HCT116 (cell line): ENCODE data around the gene TLL2. TPM values are rescaled to one million over a fixed set of nuclear protein-coding genes. Genes with fewer than 3 reads are reported as not detected.

Experiments
- ATAC-seq: fragments of 200-7000 bp; cut with Tn5 transposase; 2 replicates; pipeline ENCODE4 v1.9.1; 2020; ENCODE audit warnings: mild to moderate bottlenecking, moderate library complexity
- BruUV-seq: library from RNA; stranded (reverse); fragments of 400-500 nt; replicated peaks from 2 replicates; lab custom pipeline; 2021; lab: Mats Ljungman, UMichigan
- CTCF ChIA-PET: fragments of 300-600 bp; sonication (Branson Sonifier 250); formaldehyde crosslinking; loops from one replicate; lab custom pipeline; 2021; ENCODE audit warnings: antibody characterized with exemption; lab: Charles Lee
- POLR2A ChIA-PET: fragments of 300-600, 350-600 bp; sonication (Branson Sonifier 250); formaldehyde crosslinking; loops from one replicate; lab custom pipeline; 2021; ENCODE audit warnings: antibody characterized with exemption; lab: Charles Lee
- RAD21 ChIA-PET, 2 experiments: fragments of 300-600 bp; sonication (Branson Sonifier 250); formaldehyde crosslinking; loops; one replicate each; lab custom pipeline; 2023; ENCODE audit warnings: low total read pairs in 2 of 2; ENCODE audit not compliant: uncharacterized antibody in 2 of 2, unreplicated experiment in 2 of 2, low non-redundant PET in 1 of 2; lab: Charles Lee
- DNase-seq: peaks from one replicate; pipeline ENCODE4 v3.0.0-alpha.2; 2010; ENCODE audit warnings: low read depth, low spot score
- H2AFZ ChIP-seq: fragments of 200-600 bp; shearing (Covaris generic), sonication (generic); 2 replicates; pipeline ENCODE4 v1.6.1; 2017; ENCODE audit warnings: low read depth, mixed run types, mixed read lengths, antibody characterized with exemption, low read length; ENCODE audit not compliant: poor library complexity, severe bottlenecking
- H3K27ac ChIP-seq: 2 replicates; pipeline ENCODE4 v1.5.1; 2012; ENCODE audit warnings: low read depth, low read length
- H3K27me3 ChIP-seq: fragments of 200-600 bp; sonication (generic); 2 replicates; pipeline ENCODE4 v1.6.1; 2016; ENCODE audit warnings: mixed run types, low read length, mixed read lengths; ENCODE audit not compliant: insufficient read depth
- H3K36me3 ChIP-seq, 2 experiments: fragments of 200-500 bp in 1 of 2; fragments of 200-600 bp in 1 of 2; sonication (Bioruptor generic) in 1 of 2; sonication (generic) in 1 of 2; 2 replicates each; pipeline versions ENCODE4 v1.5.1 to v1.6.1; 2014 to 2016; ENCODE audit warnings: low read length in 2 of 2, inconsistent platforms in 1 of 2, mixed read lengths in 1 of 2, mixed run types in 1 of 2; ENCODE audit not compliant: insufficient read depth in 2 of 2, control insufficient read depth in 1 of 2
- H3K4me1 ChIP-seq, 2 experiments: fragments of 200-600 bp in 1 of 2; sonication (generic) in 1 of 2; 2 replicates each; pipeline versions ENCODE4 v1.5.1 to v1.6.1; 2012 to 2017; ENCODE audit warnings: low read length in 2 of 2, inconsistent platforms in 1 of 2, mild to moderate bottlenecking in 1 of 2, mixed read lengths in 1 of 2, mixed run types in 1 of 2, moderate library complexity in 1 of 2; ENCODE audit not compliant: insufficient read depth in 2 of 2, control insufficient read depth in 1 of 2
- H3K4me2 ChIP-seq: fragments of 200-600 bp; sonication (generic); 2 replicates; pipeline ENCODE4 v1.6.1; 2017; ENCODE audit warnings: mixed run types, low read length, mixed read lengths
- H3K4me3 ChIP-seq, 2 experiments: fragments of 200-600 bp in 1 of 2; sonication (generic) in 1 of 2; replicated peaks in 1 of 2; 2 replicates each; pipeline ENCODE4 v1.5.1; 2011 to 2016; ENCODE audit warnings: low read length in 2 of 2, control low read depth in 1 of 2, low read depth in 1 of 2, mild to moderate bottlenecking in 1 of 2, mixed read lengths in 1 of 2, mixed run types in 1 of 2
- H3K79me2 ChIP-seq: fragments of 200-600 bp; sonication (generic); 2 replicates; pipeline ENCODE4 v1.6.1; 2017; ENCODE audit warnings: mild to moderate bottlenecking, mixed run types, low read length, moderate library complexity, mixed read lengths; ENCODE audit not compliant: insufficient read depth
- H3K9ac ChIP-seq: fragments of 200-600 bp; sonication (generic); 2 replicates; pipeline ENCODE4 v1.6.1; 2016; ENCODE audit warnings: low read length, mixed read lengths
- H3K9me2 ChIP-seq: fragments of 200-600 bp; sonication (generic), shearing (Covaris generic); 2 replicates; pipeline ENCODE4 v1.6.1; 2017; ENCODE audit warnings: mixed run types, mild to moderate bottlenecking, moderate library complexity; ENCODE audit not compliant: insufficient read depth
- H3K9me3 ChIP-seq, 2 experiments: fragments of 200-500 bp in 1 of 2; fragments of 200-600 bp in 1 of 2; sonication (Bioruptor generic) in 1 of 2; sonication (generic) in 1 of 2; 2 replicates each; pipeline ENCODE4 v1.6.1; 2014 to 2017; ENCODE audit warnings: low read length in 2 of 2, mixed read lengths in 2 of 2, inconsistent platforms in 1 of 2, low read depth in 1 of 2, mild to moderate bottlenecking in 1 of 2, mixed run types in 1 of 2, moderate library complexity in 1 of 2; ENCODE audit not compliant: control insufficient read depth in 1 of 2, insufficient read depth in 1 of 2
- H4K20me1 ChIP-seq: fragments of 200-600 bp; sonication (generic), shearing (Covaris generic); 2 replicates; pipeline ENCODE4 v1.6.1; 2017; ENCODE audit warnings: mixed run types, mild to moderate bottlenecking, moderate library complexity; ENCODE audit not compliant: insufficient read depth
- EGR1 ChIP-seq: IDR thresholded peaks from 2 replicates; pipeline ENCODE4 v1.6.1; 2012; ENCODE audit warnings: low read depth
- EZH2 ChIP-seq: fragments of 200-600 bp; sonication (generic); IDR thresholded peaks from 2 replicates; pipeline ENCODE4 v1.6.1; 2017; ENCODE audit warnings: antibody characterized with exemption, mixed run types
- POLR2AphosphoS5 ChIP-seq: IDR thresholded peaks from 2 replicates; pipeline ENCODE4 v1.6.1; 2011; ENCODE audit warnings: mild to moderate bottlenecking, low read depth, low read length, moderate library complexity
- SIN3A ChIP-seq: IDR thresholded peaks from 2 replicates; pipeline ENCODE4 v1.6.1; 2012; ENCODE audit warnings: low read depth
- TCF7L2 ChIP-seq: IDR thresholded peaks from 2 replicates; pipeline ENCODE4 v1.7.0; 2011; ENCODE audit warnings: borderline replicate concordance, inconsistent platforms; ENCODE audit not compliant: insufficient read depth, insufficient read length; ENCODE audit errors: extremely low read depth
- intact Hi-C: fragments of 100-400 bp; cut with micrococcal nuclease; formaldehyde crosslinking; loops from 2 replicates; pipeline ENCODE4 v1.10.0; 2022
- total RNA-seq: library from RNA; stranded (reverse); gene quantifications from one replicate; pipeline ENCODE4 v1.2.1, GENCODE V29; 2021; ENCODE audit not compliant: unreplicated experiment
- TF ChIP-seq, protein P1 (sequence below): IDR thresholded peaks from 2 replicates; pipeline ENCODE4 v1.6.1; 2011; ENCODE audit warnings: mild to moderate bottlenecking, low read length, moderate library complexity; ENCODE audit not compliant: insufficient replicate concordance; ENCODE audit errors: extremely low read depth
- TF ChIP-seq, protein P2 (sequence below), 3 experiments: fragments of 200-600 bp in 1 of 3; sonication (generic) in 1 of 3; IDR thresholded peaks in 2 of 3; conservative IDR thresholded peaks in 1 of 3; 2 replicates each; pipeline ENCODE4 v1.5.1; 2012 to 2017; ENCODE audit warnings: low read depth in 2 of 3, low read length in 2 of 3, antibody characterized with exemption in 1 of 3, borderline replicate concordance in 1 of 3, control low read depth in 1 of 3, mild to moderate bottlenecking in 1 of 3, mixed read lengths in 1 of 3, mixed run types in 1 of 3, moderate library complexity in 1 of 3; ENCODE audit not compliant: insufficient read depth in 1 of 3

The TLL2 gene
- total RNA-seq, 1 experiment from 2014 or later = 1.3 TPM

DNA sequence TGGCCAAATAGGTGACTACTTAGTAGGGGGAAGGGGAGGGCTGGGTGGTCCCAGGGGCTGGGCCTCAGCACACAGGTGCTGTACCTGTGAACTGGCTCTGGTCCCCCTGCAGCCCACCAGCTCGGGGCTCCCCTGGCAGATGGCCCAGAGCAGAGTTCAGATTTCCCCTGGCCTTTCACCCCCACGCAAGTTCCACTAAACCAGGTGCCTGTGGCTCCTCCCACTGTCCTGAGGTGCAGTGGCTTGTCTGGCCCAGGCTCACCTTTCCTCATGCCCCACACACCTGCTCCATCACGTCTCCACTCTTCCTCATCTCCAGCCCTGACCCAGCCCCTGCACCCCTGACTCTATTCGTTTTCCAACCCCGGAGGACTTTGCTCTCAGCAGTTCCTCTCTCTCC, 107.6 kb downstream of the TLL2 start:
- no peaks in the 10 kb centered on the region for H3K4me1 ChIP-seq
- RAD21 ChIA-PET = no interaction called here
- POLR2A ChIA-PET = no interaction called here

More for the DNA sequence above, 107.6 kb downstream of the TLL2 start:
- TF ChIP-seq, protein P1, sequence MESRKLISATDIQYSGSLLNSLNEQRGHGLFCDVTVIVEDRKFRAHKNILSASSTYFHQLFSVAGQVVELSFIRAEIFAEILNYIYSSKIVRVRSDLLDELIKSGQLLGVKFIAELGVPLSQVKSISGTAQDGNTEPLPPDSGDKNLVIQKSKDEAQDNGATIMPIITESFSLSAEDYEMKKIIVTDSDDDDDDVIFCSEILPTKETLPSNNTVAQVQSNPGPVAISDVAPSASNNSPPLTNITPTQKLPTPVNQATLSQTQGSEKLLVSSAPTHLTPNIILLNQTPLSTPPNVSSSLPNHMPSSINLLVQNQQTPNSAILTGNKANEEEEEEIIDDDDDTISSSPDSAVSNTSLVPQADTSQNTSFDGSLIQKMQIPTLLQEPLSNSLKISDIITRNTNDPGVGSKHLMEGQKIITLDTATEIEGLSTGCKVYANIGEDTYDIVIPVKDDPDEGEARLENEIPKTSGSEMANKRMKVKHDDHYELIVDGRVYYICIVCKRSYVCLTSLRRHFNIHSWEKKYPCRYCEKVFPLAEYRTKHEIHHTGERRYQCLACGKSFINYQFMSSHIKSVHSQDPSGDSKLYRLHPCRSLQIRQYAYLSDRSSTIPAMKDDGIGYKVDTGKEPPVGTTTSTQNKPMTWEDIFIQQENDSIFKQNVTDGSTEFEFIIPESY = no peak
- TF ChIP-seq EZH2 (no peak), EGR1 (no peak), POLR2AphosphoS5 (no peak), TCF7L2 (no peak), SIN3A (no peak)
- TF ChIP-seq, protein P2, sequence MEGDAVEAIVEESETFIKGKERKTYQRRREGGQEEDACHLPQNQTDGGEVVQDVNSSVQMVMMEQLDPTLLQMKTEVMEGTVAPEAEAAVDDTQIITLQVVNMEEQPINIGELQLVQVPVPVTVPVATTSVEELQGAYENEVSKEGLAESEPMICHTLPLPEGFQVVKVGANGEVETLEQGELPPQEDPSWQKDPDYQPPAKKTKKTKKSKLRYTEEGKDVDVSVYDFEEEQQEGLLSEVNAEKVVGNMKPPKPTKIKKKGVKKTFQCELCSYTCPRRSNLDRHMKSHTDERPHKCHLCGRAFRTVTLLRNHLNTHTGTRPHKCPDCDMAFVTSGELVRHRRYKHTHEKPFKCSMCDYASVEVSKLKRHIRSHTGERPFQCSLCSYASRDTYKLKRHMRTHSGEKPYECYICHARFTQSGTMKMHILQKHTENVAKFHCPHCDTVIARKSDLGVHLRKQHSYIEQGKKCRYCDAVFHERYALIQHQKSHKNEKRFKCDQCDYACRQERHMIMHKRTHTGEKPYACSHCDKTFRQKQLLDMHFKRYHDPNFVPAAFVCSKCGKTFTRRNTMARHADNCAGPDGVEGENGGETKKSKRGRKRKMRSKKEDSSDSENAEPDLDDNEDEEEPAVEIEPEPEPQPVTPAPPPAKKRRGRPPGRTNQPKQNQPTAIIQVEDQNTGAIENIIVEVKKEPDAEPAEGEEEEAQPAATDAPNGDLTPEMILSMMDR (IDR thresholded peaks at IDR 0.05 in 2 of 3, conservative IDR thresholded peaks at IDR 0.05 in 1 of 3; ENCODE audit: borderline replicate concordance in 1 of 3, insufficient read depth in 1 of 3, low read depth in 2 of 3, low read length in 2 of 3) = no peak
- TF ChIP-seq, all 23 proteins: peak for 0
- Histone ChIP-seq H3K9ac (no peak overlapping the region), H3K79me2 (no peaks in the 10 kb centered on the region), H3K4me3 (no peak overlapping the region), H3K9me3 (no peaks in the 10 kb centered on the region), H3K27ac (no peak overlapping the region), H4K20me1 (no peaks in the 10 kb centered on the region), H3K27me3 (peaks cover 39% of the 10 kb centered on the region), H3K9me2 (no peaks in the 10 kb centered on the region), H2AFZ (no peak overlapping the region), H3K36me3 (no peaks in the 10 kb centered on the region), H3K4me2 (no peak overlapping the region)
- CTCF ChIA-PET = no interaction called here
- ATAC-seq = no peak
- no TSS peak for BruUV-seq
- no peak for DNase-seq
- intact Hi-C loops = no loop called here
